ENCODE results near the gene MDH1.

- TF ChIP-seq CTCF (IDR thresholded peaks at IDR 0.05) (no peak), POLR2A (IDR thresholded peaks at IDR 0.05) (no peak)
These were observed 21.8 kb downstream of the MDH1 start for GRCh38 chr2:63610525-63610924.
